HG03575 (cell line): Measurements from ENCODE around the gene FHL1.
"Not testable (repeated sequence)": the region's sequence is repeated elsewhere in the genome, so short reads cannot be mapped to it uniquely, and the experiment has no call there.

Experiments
- ATAC-seq: cut with Tn5 transposase; IDR thresholded peaks from one replicate; pipeline ENCODE4 v1.9.1; 2021; ENCODE audit not compliant: unreplicated experiment, insufficient number of reproducible peaks, low FRiP score; ENCODE audit errors: extremely low read depth

FHL1 gene

GRCh38 chrX:136147315-136147901 is at the start of gene FHL1:
FHL1 (plus strand) TSS chrX:136147533.
- ATAC-seq, result no peak

- ATAC-seq, result no peak
Measured at GRCh38 chrX:136097871-136098805, 49.2 kb upstream of the FHL1 start.

GRCh38 chrX:136104936-136105335 is 42.4 kb upstream of the FHL1 start:
- no peak for ATAC-seq

DNA sequence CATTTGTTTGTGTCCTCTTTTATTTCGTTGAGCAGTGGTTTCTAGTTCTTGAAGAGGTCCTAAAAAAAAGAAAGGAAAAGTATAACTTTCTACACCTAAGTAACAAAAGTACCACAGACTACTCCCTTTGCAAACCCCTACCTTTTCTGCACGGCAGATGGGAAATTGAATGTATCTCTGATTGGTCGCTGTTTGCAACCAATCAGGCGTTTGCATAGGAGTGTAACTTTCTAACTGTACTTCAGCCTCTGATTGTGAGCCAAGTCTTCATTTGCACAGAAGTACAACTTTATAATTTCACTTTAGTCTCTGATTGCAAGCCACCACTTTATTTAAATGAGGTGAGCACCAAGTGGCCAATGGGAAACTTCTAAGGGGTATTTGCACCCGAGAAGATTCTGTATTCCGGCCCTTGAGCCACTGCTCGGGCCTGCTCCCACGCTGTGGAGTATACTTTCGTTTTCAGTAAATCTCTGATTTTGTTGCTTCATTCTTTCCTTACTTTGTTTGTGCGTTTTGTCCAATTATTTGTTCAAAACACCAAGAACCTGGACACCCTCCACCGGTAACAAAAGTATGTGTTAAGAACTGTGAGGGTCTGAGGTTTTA is 40.3 kb upstream of the FHL1 start:
- no peak for ATAC-seq

GRCh38 chrX:136108905-136109304 is 38.4 kb upstream of the FHL1 start:
- not testable (repeated sequence) for ATAC-seq

- no peak for ATAC-seq
Measured at GRCh38 chrX:136112286-136112685, 35.0 kb upstream of the FHL1 start.

DNA sequence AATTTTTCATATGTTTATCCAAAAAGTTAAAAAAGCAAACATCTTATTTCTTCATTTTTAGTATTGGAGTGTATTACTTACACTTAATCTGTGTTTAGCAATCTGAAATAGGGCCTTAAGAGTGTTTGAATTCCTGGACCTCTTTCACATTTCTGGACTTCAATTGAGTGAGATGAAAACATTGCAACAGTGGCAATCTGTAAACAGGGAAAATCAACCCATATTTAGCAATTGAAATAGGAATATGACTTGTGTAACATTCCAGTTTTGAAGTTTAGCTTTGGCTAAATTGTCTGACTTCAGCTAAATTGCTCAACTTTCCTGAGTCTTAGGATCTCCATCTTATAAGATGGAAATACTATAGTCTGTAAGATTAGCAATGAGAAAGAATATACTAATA is 34.6 kb upstream of the FHL1 start:
- ATAC-seq, result no peak

DNA sequence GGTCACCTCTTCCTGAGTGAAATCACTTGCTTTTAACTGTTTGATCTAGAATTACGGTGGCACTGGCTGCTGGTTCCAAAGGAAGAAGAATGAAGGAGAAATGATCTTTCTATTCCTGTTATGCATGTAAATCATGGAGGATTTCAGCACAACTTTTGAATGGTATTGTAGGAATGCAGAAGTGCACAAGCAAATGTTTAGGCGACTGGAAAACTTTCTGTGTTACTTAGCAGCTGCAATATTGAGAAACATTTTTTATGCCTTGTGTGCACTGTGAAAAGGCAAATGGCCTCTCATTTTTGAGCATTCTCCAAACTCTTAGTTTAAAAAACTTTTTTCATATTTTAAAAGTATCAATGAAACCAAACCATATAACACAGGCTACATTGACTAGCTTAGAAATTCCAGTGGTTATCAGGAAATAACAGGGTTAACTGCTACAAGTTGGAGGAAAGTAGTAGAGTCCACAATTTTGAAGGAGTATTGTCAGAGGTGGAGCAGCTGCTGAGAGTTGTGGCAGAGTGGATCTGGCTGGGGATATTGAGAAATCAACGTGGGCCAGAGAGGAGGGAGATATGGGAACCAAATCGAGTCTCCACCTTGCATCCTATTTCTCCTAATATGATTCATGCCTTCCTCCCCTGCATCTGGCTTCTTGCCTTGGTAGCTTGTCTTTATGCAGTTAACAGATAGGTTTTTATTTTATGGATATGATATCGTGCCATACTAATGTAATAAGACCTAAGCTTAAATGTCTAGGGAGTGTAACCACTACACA is 32.0 kb upstream of the FHL1 start:
- no peak for ATAC-seq

DNA sequence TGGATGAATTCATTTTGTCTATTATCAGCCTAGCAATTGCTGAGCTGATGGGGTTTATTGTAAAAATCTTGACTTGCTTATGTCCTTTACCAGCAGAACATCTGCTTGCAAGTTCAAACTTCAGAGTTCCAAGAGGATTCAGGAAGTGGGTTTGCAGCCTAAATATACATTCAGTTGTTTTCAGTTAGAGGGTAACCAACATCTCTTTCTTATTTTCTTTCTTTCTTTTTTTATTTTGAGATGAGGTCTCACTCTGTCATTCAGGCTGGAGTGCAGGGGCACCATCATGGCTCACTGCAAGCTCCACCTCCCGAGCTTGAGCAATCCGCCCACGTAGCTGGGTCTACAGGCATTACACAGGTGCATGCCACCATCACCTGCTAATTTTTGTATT is 31.4 kb upstream of the FHL1 start:
- ATAC-seq, result no peak

GRCh38 chrX:136121788-136122187 is 25.5 kb upstream of the FHL1 start:
- ATAC-seq, result no peak

- ATAC-seq, result no peak
Measured at GRCh38 chrX:136122207-136122606, 25.1 kb upstream of the FHL1 start.

DNA sequence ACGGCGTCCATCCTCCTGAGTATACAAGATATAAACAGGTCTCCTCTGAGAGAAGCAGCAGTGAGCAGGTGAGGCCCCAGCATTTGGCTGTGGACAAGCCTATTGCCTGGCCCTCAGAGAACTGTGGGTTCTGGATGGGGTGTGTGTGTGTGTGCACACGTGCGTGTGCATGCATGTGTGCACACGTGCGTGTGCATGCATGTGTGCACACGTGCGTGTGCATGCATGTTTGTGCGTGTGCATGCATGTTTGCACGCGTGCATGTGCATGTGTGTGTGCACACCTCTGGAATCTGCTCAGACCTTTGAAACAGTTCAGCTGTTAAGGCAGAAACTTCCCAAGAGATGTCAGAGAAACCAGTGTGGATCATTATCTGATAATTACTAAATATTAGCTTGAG is 22.2 kb upstream of the FHL1 start:
- ATAC-seq, result no peak

DNA sequence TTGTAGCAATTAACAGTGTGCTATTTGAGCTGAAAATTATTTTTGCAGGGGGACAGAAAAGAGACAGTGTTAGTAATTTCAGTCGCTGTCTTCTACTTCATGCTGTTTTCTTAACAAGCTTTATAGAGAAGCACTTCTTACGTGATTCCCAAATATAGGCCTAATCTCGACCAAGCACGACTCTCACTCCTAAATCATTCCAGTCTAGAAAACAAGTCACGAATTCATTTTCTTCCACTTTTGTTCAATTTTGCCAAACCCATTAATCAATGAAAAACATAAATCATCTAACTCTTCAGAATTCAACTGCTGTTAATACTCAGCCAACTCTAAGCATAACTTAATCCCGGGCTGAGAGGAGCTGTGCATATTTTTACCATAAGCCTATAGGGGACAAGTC is 21.0 kb upstream of the FHL1 start:
- ATAC-seq, result no peak

DNA sequence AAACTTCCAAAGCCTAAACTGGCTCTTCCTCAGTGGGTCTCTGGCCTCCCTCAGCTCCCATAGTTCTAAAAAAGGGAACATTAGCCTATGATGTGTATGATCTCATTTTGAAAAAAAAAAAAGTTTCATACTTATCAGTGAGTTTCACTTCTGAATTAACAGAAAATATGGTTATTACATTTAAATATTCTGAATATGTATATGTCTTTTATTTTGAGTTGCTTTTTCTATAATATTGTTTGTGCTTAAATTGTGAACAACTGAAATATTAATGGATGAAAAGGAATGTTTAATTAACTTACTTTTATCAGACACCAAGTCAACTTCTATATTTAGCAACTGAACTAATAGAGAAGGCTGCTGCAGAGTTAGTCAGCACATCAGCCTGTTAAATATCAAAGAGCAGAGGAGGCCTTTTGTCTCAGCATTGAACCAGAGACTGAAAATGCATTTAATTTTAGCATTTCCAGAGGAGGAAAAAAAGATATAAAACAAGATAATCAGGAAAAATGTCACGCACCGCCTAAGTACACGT is 20.4 kb upstream of the FHL1 start:
- no peak for ATAC-seq

GRCh38 chrX:136128743-136129142 is 18.6 kb upstream of the FHL1 start:
- no peak for ATAC-seq

DNA sequence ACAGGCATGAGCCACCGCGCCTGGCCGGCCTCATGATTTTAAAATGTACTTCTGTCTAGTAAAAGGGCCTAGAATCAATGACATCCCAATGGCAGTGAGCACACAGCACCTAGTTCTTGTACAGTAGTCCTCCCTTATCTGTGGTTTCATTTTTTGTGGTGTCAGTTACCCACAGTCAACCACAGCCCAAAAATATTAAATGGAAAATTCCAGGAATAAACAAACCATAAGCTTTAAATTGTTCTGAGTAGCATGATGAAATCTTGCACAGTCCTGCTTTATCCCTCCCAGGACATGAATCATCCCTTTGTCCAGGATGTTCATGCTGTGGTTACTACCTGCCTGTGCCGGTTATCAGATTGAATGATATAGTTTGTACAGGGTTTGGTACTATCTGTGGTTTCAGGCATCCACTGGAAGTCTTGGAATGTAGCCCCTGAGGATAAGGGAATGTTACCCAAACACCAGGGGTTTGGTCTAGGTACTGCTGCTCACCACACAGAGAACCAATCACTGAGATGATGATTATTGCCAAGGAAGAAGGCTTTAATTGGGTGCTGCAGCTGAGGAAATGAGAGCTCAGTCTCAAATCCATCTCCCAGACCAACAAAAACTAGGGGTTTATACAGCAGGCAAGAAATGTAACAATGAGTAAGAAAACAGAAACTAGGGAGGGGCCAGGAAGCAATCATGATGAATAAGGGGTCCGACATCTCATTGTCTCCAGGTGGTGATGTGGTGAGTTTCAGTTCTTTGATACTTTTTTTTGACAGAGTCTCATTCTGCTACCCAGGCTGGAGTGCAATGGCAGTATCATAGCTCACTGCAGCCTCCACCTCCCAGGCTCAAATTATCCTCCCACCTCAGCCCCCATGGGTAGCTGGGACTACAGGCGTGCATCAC is 16.2 kb upstream of the FHL1 start:
- no peak for ATAC-seq

DNA sequence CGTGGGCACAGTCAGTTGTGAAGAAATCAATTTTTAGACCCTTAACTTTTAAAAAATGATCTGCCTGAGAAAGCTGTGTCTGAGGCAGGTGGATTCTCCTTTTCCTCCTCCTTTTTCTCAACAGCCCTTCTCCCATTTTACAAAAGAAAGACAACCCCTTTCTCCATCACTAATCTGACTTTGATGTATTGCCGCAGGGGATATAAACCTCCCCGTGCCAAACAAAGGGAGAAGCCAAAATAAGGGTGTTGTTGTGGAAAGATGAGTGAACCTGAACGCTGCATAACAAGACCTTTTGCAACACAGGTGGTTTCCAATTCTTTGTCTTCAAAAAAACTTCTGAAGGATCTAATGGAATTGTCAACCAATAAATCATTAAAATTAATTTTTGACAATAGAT is 8.4 kb upstream of the FHL1 start:
- no peak for ATAC-seq

- no peak for ATAC-seq
Measured at GRCh38 chrX:136141569-136141968, 5.8 kb upstream of the FHL1 start.
